ENCODE results near the gene NFKBIZ.
"Not testable (repeated sequence)": the region's sequence is repeated elsewhere in the genome, so short reads cannot be mapped to it uniquely, and the experiment has no call there.

NFKBIZ gene

DNA sequence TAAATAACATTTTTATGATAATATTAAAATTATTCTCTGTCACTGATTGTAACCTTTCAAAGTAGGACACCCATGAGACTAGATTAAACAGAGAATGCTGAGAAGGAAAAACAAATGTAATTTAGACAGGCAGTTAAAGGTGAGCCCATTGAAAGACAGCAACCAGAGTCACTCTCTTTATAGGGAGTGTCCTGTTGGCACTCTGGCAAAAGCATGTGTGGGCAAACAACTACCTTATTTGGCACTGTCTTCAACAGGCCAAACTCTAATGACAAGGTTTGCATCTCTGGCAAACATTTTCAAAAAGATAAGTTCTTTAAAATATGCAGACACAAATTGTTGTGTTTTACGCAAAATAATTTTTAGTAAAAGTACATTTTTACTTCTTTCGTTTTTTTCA, 29.8 kb downstream of the NFKBIZ start:
- DNase-seq, result no peak

DNA sequence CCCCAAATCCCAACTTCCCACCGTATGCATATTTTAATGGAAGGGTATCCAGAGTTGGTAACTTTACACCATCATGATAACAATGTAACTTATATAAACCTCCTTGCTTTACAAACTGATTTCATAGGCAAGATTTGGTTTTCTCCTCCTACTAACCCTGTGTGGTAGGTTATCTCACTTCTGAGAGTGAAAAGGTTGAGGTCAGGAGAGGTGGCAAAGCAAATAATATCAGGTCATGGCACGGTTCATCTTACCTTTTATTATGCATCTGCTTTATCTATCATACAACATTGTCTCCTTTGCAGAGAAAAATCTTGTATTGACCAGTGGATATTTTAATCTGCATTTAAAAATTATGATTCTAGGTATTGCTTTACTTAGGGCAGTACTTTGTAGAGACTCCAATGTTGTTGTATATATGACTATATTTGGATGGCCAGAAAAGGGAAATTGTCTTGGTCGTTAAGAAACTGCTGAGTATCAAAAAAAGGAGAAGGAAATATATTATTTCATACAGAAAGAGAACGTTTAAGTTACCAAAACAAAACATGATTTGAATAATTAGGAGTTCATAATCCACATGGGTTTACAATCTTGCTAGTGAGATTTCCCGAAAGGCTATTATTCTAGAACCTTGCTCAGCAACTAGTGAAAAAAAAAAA, 30.4 kb downstream of the NFKBIZ start:
- DNase-seq, result no peak

DNA sequence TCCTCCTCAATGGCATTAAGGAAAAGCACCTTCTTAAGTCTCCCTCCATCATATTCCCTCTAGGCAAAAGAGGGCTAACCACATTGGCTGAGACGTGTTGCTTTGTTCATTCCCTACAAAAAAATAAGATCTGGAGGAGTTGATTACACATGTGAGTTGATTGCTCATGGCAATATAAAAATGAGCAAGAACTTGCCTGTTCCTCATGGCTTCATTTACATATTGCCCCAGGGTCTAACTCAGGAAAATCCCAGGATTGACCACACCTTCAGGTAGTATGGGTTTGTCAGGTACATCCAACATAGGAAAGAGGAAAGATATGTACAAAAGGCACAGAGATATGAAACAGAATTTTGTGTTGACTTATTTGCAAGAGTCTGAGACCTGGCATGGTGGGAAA, 35.5 kb downstream of the NFKBIZ start:
- DNase-seq, result no peak

DNA sequence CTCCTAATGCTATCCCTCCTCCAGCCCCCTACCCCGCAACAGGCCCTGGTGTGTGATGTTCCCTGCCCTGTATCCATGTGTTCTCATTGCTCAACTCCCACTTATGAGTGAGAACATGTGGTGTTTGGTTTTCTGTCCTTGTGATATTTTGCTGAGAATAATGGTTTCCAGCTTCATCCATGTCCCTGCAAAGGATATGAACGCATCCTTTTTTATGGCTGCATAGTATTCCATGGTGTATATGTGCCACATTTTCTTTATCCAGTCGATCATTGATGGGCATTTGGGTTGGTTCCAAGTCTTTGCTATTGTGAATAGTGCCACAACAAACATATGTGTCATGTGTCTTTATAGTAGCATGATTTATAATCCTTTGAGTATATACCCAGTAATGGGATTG, 36.3 kb downstream of the NFKBIZ start:
- not testable (repeated sequence) for DNase-seq

DNA sequence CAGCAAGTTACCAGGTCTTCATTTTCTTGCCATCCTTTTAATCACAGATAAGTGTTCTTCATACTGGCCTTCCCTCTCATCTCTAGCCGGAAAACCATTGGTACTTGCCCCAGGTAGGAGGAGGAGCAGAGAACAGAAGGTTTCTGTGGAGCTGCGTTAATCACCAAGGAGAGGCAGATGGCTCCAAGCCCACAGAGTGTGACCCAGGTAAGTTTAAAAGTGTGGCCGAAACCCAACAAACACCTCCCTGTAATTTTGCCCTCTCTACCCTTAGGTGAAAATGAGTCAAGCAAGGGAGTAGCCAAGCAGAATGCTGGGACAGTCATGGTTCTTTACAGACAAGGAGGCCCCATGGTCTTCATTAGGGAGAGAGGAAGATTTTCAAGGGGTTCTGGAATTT, 37.3 kb downstream of the NFKBIZ start:
- DNase-seq, result no peak

DNA sequence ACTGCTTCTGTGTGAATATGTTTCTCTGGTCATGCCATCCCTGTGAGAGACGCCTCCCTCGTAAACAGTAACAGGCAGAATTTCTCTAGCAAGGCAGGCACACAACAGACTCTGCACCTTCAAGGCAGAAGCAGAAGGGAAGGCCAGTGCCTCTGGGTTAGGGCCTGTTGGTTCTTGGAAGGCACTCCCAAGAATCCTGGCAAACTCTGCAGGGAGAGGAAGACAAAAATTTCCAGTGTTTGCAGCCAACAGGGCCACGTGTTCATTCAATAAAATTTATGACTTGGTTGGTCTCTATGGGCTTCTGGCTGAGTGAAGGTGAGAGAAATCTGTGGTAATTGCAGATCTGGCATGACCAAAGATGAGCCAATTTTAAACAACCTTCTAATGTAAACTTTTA, 39.3 kb downstream of the NFKBIZ start:
- DNase-seq, result peak; percentile 61

DNA sequence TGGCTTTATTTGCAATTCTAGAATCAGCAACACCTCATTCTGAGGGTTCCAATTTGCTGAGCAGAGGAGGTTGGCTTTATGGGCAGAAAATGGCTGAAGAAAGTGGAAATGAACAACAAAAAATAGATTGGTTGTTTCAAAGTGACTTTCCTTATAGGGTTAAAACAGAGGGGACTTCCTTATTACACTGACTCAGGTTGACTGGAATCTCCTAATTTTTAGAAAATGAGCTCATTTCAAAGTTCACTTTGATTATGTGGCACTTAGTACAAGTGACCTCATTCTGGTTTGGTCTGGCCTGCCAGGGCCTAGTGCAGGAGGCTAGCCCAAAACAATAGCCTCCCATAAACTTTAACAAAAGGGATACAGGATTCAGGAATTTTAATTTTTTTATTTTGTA, 41.4 kb downstream of the NFKBIZ start:
- no peak for DNase-seq

DNA sequence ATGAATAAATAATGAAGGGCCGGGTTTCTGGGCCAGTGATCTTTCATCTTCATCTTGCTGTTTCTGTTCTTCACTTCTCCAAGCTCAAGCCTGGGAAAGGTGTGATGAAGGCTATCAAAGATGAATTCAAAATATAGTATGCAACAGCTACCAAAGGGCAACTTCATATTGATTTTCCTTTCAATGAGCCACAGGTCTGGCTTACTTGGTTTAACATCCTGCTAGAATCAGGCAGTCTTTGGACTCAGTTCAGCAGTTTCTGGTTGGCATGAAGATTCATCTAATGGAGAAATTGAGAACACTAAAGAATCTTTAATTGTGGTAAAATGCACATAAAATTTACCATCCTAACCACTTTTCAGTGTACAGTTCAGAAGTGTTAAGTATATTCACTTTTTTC, 43.3 kb downstream of the NFKBIZ start:
- no peak for DNase-seq

DNA sequence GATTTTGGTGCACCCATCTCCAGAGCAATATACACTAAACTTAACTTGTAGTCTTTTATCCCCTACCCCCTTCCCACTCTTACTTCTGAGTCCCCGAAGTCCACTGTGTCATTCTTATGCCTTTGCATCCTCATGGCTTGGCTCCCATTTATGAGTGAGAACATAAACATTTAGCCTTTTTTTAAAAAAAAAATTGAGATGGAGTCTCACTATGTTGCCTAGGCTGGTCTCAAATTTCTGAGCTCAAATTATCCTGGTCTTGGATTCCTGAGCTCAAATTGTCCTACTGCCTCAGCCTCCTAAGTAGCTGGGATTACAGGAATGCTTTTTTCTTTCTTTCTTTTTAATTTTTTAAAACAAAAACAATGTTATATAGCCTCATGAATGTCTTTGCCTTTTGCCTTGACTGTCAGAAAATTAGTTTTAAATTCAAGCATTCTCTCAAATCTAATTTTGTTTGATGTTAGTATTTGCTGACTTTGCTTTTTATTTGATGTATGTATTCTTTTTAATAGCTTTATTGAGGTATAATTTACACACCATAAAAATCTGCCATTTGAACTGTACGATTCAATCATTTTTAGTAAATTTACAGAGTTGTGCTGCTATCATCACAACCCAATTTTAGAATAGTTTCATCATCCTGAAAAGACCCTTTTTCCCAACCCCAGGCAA, 46.9 kb downstream of the NFKBIZ start:
- no peak for DNase-seq

DNA sequence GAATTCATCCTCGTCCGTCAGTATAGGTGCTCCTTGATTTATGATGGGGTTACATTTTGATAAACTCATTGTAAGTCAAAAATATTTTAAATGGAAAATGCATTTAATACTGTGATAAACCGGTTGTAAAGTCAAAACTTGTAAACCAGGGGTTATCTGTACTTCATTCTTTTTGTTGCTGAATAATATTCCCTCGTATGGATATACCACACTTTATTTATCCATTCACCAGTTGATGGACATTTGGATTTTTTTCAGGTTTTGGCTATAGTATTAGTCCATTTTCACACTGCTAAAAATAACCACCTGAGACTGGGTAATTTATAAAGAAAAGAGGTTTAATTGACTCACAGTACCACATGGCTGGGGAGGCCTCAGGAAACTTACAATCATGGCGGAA, 47.7 kb downstream of the NFKBIZ start:
- DNase-seq, result no peak

DNA sequence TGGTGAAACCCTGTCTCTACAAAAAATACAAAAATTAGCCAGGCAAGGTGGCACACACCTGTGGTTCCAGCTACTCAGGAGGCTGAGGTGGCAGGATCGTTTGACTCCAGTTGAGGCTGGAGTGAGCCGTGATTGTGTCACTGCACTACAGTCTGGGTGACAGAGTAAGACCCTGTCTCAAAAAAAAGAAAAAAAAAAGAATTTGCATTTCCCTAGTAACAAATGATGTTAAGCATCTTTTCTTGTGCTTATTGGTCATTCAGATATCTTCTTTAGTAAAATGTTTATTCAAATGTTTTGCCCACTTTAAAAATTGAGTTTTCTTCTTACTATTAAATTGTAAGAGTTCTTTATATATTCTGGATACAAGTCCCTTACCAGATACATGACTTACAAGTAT, 48.7 kb downstream of the NFKBIZ start:
- no peak for DNase-seq

DNA sequence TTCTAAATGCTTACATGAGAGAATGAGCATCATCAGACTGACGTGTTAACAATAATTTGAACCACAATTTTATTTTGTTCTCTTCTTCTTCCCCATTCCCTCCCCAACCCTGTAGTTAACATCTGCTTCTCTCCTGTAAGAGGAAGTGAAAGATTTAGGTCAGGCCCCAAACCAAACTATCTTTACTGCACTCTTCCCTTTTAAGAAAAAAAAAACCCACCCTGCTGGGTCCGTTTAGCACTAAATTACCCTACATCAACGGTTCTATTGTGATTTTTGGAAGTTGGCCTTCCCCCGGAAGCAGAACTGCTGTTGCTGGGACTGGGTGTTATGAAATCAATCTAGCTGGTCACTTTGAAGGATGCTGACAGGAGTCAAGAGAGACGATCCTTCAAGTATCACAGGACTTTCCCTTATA, 49.4 kb downstream of the NFKBIZ start:
- no peak for DNase-seq

DNA sequence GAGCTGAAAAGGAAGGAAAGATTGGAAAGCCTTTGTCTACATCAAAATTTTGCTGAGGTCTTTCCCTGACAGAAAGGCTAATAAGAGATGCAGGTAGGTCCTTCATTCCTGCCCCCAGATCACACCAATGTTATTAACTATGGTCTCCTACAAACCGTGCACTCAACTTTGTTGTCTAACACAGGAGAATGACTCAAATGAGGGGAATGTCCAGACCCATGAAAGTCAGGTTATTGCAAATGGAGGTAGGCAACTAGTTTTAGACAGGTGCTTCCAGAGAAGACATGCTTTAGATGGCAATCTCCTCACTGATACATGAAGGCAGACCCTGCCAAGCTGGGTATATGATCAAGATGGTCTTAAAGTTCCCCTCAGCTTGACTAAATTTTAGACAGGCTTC, 51.0 kb downstream of the NFKBIZ start:
- no peak for DNase-seq

DNA sequence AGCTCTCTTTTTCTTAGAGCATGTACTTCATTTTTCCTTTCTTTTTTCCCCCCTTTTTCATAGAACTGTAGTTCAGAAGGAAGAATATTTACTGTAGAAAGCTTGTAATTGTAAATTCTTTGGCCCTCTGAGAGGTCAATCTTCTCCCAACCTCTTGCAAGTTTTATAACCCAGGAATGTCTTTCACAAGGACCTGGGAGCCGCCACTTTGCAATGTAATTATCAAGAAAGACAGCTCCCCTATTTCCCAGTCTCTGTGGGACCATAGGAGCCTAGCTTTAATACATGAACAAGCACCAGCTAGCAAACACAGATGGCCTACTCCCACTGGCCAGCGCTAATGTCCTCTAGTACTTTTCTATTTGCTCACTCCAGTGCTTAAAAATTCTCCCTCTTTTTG, 51.4 kb downstream of the NFKBIZ start:
- DNase-seq, result no peak

DNA sequence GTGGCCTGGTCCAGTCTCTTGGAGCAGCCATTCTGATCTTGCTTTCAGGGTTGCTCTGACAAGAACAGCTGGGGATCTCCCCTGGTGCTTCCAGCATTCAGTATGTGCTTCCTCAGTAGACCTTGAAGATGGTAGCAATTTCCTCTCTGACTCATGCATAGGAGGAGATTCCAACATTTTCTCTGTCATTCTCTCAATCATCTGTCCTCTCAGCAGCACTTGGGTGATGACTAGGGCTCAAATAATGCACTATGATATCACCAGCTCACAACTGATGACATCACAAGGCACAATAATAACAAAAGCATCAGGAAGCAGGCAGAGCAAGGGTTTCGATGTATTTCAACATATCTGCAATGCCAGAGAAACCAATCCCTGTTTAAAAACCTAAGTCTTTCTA, 52.7 kb downstream of the NFKBIZ start:
- DNase-seq, result no peak

DNA sequence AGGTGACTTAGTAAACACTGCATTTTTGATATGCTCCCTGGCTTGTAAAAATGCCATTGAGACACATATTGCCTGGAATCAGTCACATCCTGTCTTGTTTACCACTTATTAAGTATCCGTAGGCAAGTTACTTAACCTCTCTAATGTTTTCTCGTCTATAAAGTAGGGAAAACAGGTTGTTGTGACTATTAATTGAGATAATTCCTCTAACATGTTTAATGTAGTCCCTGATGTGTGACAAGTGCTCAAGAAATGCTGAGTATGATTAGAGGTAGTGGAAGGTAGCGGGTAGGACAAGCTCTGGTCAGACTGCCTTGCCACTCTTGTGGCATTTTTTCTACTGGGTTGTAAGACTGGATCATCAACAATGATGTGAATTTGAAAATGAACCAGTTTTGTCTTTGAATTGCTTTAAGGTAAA, 54.1 kb downstream of the NFKBIZ start:
- DNase-seq, result no peak

DNA sequence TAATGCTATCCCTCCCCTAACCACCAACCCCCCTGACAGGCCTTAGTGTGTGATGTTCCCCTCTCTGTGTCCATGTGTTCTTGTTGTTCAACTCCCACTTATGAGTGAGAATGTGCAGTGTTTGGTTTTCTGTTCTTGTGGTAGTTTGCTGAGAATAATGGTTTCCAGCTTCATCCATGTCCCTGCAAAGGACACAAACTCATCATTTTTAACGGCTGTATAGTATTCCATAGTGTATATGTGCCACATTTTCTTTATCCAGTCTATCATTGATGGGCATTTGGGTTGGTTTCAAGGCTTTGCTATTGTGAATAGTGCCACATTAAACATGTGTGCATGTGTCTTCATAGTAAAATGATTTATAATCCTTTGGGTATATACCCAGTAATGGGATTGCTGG, 56.3 kb downstream of the NFKBIZ start:
- not testable (repeated sequence) for DNase-seq
